Gastrocnemius medialis (tissue), 4 donors: ENCODE data around the gene COL23A1. TPM values are rescaled to one million over a fixed set of nuclear protein-coding genes. Genes with fewer than 3 reads are reported as not detected.

Source experiments
- ATAC-seq, 2 donors: fragments of 150-250 bp; one replicate each; pipeline ENCODE4 v1.9.1; 2016
- DNase-seq, 2 donors: peaks; one replicate each; pipeline ENCODE4 v3.0.0-alpha.2; 2019
- H3K27ac ChIP-seq, 4 donors: fragments of 200-600 bp; sonication (generic); 1 replicate in 1 of 4; 2 replicates in 3 of 4; pipeline ENCODE4 v1.5.1; 2016 to 2018; ENCODE audit warnings: mild to moderate bottlenecking in 2 of 4, moderate library complexity in 1 of 4
- H3K27me3 ChIP-seq, 3 donors: fragments of 200-600 bp; sonication (generic) in 2 of 3; 1 replicate in 1 of 3; 2 replicates in 2 of 3; pipeline versions ENCODE4 v1.5.1 to v1.6.0; 2016 to 2019; ENCODE audit warnings: mild to moderate bottlenecking in 1 of 3, moderate library complexity in 1 of 3
- H3K36me3 ChIP-seq, 2 donors: fragments of 200-600 bp; sonication (generic) in 1 of 2; one replicate each; pipeline ENCODE4 v1.5.1; 2017 to 2018
- H3K4me1 ChIP-seq, 2 donors: fragments of 200-600 bp; sonication (generic) in 1 of 2; one replicate each; pipeline ENCODE4 v1.5.1; 2016 to 2017; ENCODE audit warnings: mild to moderate bottlenecking in 2 of 2
- H3K4me3 ChIP-seq, 4 donors: fragments of 200-600 bp; sonication (generic) in 3 of 4; 1 replicate in 1 of 4; 2 replicates in 3 of 4; pipeline ENCODE4 v1.5.1; 2016 to 2019; ENCODE audit warnings: mild to moderate bottlenecking in 2 of 4
- H3K9me3 ChIP-seq, 3 donors: fragments of 200-600 bp; sonication (generic) in 2 of 3; 1 replicate in 1 of 3; 2 replicates in 2 of 3; pipeline ENCODE4 v1.5.1; 2016 to 2019
- POLR2A ChIP-seq, 2 donors: fragments of 450-650 bp; IDR thresholded peaks; one replicate each; pipeline ENCODE4 v1.6.1; 2017; ENCODE audit warnings: antibody characterized with exemption in 2 of 2, mild to moderate bottlenecking in 2 of 2, moderate library complexity in 2 of 2
- in situ Hi-C, 4 donors: fragments of 200-750 bp; cut with MboI; loops; one replicate each; pipeline versions ENCODE4 v1.15.0 to v1.8.0; 2017; ENCODE audit warnings: low sequenced_read_pairs in 4 of 4
- intact Hi-C: fragments of 100-400 bp; cut with DNase I; formaldehyde crosslinking; loops from one replicate; pipeline ENCODE4 v1.15.1; 2023; ENCODE audit warnings: low total_unique reads
- total RNA-seq, 4 donors: library from RNA; depleted of rRNA; stranded (reverse); fragments of >200 nt; gene quantifications; one replicate each; pipeline versions ENCODE4 v1.1.0 to v1.2.3, GENCODE V29; 2016
- TF ChIP-seq, protein P1 (sequence below), 5 experiments: fragments of 450-650 bp in 3 of 5; fragments of 200-600 bp in 2 of 5; sonication (generic) in 2 of 5; IDR thresholded peaks in 4 of 5; conservative IDR thresholded peaks in 1 of 5; 1 replicate in 4 of 5; 2 replicates in 1 of 5; pipeline ENCODE4 v1.5.1; 2016 to 2019; ENCODE audit warnings: antibody characterized with exemption in 5 of 5, mild to moderate bottlenecking in 3 of 5, moderate library complexity in 3 of 5

COL23A1 gene
- total RNA-seq, 4 donors from 2014 or later: 0.62 to 1.1 (median 0.97) TPM; not detected in 1

DNA sequence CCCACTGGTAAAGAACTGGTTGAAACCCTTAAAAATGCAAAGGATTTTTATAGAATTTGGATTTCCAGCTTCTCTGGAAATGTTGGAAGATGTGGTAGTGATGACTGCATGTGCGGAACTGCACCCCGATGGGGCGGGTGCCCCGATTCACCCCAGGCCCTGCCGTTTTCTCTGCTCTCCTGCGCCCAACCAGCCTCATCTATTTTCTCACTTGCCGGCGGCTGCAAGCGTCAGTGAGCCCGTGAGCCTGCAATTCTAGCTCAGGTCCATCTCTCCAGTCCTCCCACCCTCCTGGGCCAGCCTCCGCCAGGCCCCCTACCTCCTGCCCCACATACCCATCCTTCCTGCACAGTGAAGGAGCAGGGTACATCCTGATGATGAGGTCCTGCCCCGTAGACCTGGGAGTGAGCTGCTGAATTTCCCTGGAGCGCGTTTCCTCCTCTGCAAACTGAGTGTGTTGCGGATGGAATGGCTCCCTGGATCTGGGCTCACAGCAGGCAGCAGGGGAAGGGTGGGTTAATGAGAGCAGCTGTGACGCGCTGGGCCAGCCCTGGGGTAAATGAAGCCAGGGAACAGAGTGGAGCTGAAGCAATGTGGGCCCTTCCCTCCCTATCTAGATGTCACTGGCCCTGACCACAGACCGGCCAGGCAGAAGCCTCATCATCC lies 311.7 kb downstream of the COL23A1 start:
- intact Hi-C loops (no loop called here), in situ Hi-C loops (loop anchor here in 1 of 4 donors (25.0 kb wide), 1 partner anchor 1209 kb away; no protein-coding TSS in a partner anchor)
- Histone ChIP-seq H3K27ac (no peak overlapping the region), H3K36me3 (no peaks in the 10 kb centered on the region), H3K27me3 (no peaks in the 10 kb centered on the region), H3K4me1 (no peaks in the 10 kb centered on the region), H3K4me3 (no peak overlapping the region), H3K9me3 (peaks cover 0 to under 1% (median 0%) of the 10 kb centered on the region in 3 donors)
- DNase-seq (no peak), ATAC-seq (no peak)
- TF ChIP-seq, protein P1, sequence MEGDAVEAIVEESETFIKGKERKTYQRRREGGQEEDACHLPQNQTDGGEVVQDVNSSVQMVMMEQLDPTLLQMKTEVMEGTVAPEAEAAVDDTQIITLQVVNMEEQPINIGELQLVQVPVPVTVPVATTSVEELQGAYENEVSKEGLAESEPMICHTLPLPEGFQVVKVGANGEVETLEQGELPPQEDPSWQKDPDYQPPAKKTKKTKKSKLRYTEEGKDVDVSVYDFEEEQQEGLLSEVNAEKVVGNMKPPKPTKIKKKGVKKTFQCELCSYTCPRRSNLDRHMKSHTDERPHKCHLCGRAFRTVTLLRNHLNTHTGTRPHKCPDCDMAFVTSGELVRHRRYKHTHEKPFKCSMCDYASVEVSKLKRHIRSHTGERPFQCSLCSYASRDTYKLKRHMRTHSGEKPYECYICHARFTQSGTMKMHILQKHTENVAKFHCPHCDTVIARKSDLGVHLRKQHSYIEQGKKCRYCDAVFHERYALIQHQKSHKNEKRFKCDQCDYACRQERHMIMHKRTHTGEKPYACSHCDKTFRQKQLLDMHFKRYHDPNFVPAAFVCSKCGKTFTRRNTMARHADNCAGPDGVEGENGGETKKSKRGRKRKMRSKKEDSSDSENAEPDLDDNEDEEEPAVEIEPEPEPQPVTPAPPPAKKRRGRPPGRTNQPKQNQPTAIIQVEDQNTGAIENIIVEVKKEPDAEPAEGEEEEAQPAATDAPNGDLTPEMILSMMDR (IDR thresholded peaks at IDR 0.05 in 4 of 5, conservative IDR thresholded peaks at IDR 0.05 in 1 of 5): no peak
- no peak for TF ChIP-seq POLR2A (IDR thresholded peaks at IDR 0.05)

DNA sequence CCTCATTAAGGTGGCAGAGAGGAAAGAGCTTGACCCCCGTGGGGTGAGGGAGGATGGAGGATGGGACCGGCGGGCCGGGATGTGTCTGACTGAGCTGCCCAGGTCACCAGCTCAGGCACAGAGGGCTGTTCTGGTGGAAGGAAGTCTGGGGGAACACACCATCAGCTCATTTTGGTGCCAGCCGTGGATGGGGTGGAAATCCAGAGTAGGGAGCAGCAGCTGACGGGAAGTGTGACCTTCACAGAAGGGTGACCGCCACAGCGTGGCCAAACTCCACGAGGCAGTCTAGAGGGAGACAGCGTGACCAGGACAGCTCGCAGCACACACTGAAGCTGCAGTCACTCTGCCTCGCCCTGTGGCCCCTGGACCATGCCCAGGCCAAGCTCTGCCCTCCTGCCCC lies 312.3 kb downstream of the COL23A1 start:
- DNase-seq (no peak), ATAC-seq (no peak)

DNA sequence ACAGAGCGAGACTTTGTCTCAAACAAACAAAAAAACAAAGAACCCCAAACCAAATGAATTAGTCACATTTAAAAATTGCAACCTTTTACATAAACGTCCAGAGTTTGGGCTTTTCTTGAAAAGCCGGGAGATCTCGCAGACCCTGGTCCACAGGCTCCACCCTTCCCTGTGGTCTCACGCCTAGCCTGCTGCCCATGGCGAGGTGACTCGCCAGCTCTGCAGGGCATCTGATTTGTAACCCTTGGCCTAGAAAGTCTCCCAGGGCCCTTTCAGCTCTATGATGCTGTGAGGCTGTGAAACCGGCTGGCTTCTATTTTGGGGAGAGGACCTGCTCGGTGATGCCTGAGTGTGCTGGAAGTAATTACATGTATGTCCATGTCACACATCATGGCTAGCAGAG lies 312.8 kb downstream of the COL23A1 start:
- H3K36me3 ChIP-seq: no peaks in the 10 kb centered on the region
- in situ Hi-C loops: loop anchor here in 1 of 4 donors (25.0 kb wide), 1 partner anchor 1210 kb away; no protein-coding TSS in a partner anchor
- TF ChIP-seq, protein P1 (IDR thresholded peaks at IDR 0.05 in 4 of 5, conservative IDR thresholded peaks at IDR 0.05 in 1 of 5): no peak
- no peak for TF ChIP-seq POLR2A (IDR thresholded peaks at IDR 0.05)
- ATAC-seq: no peak
- H3K4me3 ChIP-seq: no peak overlapping the region
- H3K4me1 ChIP-seq: no peaks in the 10 kb centered on the region
- intact Hi-C loops: no loop called here
- no peak for DNase-seq
- H3K27me3 ChIP-seq: no peaks in the 10 kb centered on the region
- H3K27ac ChIP-seq: no peak overlapping the region
- H3K9me3 ChIP-seq: no peaks in the 10 kb centered on the region

More for the DNA sequence above, 312.3 kb downstream of the COL23A1 start:
- TF ChIP-seq, protein P1 (IDR thresholded peaks at IDR 0.05 in 4 of 5, conservative IDR thresholded peaks at IDR 0.05 in 1 of 5): no peak
- no peak for TF ChIP-seq POLR2A (IDR thresholded peaks at IDR 0.05)
- Histone ChIP-seq H3K4me3 (no peak overlapping the region), H3K4me1 (no peaks in the 10 kb centered on the region), H3K27me3 (no peaks in the 10 kb centered on the region), H3K27ac (no peak overlapping the region), H3K36me3 (no peaks in the 10 kb centered on the region), H3K9me3 (no peaks in the 10 kb centered on the region)
- in situ Hi-C loops (loop anchor here in 1 of 4 donors (25.0 kb wide), 1 partner anchor 1209 kb away; no protein-coding TSS in a partner anchor), intact Hi-C loops (no loop called here)

DNA sequence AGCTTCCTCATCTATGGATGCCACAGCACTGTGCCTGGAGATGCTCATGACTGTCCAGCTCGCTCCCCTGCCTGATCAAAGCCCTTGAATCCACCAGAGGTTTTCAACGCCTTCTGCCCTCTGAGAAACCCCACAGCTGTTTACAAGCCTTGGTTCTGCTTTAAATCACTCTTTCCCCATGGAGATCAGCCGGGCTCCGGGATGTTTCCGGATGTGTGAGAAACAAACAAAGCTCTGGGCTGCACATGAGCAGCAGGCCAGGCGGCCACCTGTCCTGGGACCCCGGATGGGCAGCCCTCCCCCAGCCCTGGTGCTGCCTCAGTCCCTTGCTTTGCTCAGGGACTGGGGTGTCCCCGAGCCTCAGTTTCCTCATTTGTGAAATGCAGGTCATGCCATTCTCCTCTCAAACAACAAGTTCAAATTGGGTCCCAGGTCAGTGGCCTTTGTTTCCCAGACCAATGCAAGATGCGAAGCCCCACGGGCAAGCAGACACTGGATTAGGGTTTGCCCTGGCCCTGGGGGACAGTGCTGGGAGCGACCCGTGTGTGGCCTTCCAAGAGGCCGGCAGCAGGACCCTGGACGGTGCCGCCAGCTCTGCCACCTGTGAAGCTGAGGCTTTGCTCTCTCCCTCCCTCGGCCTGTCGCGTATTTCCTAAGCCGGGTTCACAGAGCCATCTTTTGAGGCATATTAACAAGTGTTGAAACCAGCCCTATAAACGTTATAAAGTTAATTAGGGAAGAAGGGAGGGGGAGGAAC lies 315.2 kb downstream of the COL23A1 start:
- Histone ChIP-seq H3K27ac (no peak overlapping the region), H3K4me1 (no peaks in the 10 kb centered on the region), H3K27me3 (no peaks in the 10 kb centered on the region), H3K36me3 (no peaks in the 10 kb centered on the region), H3K9me3 (no peaks in the 10 kb centered on the region), H3K4me3 (no peak overlapping the region)
- in situ Hi-C loops (loop anchor here in 2 of 4 donors (25.0 kb wide), 2 partner anchors 587 to 1212 kb away; partner anchors contain the start of gene ZNF354B (in 1 of the 2)), intact Hi-C loops (no loop called here)
- DNase-seq: no peak
- ATAC-seq: no peak
- no peak for TF ChIP-seq POLR2A (IDR thresholded peaks at IDR 0.05)
